Limb (tissue), 2 donors: Measurements from ENCODE around the gene MYG1.

Experiments
- DNase-seq, 2 donors: peaks; one replicate each; pipeline ENCODE4 v3.0.0-alpha.2; 2016; ENCODE audit errors: extremely low spot score in 2 of 2

MYG1 gene, protein sequence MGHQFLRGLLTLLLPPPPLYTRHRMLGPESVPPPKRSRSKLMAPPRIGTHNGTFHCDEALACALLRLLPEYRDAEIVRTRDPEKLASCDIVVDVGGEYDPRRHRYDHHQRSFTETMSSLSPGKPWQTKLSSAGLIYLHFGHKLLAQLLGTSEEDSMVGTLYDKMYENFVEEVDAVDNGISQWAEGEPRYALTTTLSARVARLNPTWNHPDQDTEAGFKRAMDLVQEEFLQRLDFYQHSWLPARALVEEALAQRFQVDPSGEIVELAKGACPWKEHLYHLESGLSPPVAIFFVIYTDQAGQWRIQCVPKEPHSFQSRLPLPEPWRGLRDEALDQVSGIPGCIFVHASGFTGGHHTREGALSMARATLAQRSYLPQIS

GRCh38 chr12:53299454-53300180 is at the start of gene MYG1:
TSS of gene MYG1 (plus strand) at chr12:53299695. CDS start at chr12:53299738, 43 bp downstream.
- DNase-seq = peak; percentile 90 to 94

- DNase-seq = peak; percentile 86 to 95
Observed at GRCh38 chr12:53251477-53252348, 47.8 kb upstream of the MYG1 start.

DNA sequence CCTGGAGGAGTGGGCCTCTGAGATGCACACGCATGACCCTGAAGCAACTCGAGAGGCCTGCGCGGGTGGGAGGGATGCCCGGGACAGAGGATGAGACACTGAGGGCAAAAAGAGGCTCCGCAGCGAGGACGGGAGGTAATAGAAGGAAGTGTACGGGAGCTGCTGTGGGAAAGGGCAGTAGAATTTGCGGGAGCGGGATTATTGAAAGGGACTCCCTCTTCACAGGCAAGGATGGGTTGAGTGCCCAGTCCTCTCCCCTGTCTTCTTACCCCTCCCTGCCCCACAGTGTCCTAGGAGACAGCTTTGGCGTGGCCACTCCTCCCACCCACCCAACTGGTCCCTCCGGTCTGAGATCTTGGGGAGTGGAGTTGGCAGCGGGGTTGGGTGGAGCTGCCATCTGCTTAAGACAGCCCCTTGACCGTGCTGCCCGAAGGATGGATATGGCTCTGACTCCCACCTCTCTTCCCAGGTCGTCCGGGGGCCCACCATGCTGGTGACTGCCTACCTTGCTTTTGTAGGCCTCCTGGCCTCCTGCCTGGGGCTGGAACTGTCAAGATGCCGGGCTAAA is 47.1 kb upstream of the MYG1 start:
- no peak for DNase-seq

DNA sequence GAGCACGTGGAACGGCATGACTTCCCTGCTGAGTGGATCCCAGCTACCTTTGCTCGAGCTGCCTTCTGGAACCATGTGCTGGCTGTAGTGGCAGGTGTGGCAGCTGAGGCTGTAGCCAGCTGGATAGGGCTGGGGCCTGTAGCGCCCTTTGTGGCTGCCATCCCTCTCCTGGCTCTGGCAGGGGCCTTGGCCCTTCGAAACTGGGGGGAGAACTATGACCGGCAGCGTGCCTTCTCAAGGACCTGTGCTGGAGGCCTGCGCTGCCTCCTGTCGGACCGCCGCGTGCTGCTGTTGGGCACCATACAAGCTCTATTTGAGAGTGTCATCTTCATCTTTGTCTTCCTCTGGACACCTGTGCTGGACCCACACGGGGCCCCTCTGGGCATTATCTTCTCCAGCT is 46.2 kb upstream of the MYG1 start:
- no peak for DNase-seq

DNA sequence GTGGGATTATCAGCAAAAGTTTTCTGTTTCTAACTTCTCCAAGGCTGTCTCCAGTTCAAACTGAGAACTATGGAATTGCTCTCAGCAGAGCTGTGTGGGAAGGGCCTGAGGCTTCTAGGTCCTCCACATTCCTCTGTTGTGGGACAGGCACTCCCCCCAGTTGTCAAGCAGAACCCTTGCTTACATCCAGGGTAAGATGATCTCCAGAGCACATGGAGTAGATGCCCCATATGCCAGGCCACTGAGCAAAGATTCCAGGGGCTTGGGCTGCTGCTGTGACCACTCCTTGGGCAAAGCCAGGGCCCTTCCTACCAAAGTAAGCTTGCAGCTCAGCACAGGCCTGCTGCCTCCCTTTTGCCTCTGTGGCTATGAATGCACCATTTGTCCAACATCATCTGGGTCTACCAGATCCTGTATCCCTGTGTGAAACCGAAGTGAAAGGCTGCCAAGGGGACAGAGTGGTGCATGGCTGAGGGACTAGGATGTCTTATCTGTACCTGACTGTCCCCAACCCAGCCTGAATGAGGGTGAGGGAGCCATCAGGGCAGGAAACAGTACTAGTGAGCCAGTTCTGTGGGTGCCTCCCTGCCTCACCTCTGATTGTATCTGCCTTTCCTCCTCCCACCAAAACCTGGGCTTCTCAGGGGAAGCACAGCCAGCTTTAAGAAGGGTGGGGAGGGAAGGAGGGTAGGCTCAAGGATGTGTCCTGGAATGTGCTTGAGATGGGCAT is 44.5 kb upstream of the MYG1 start:
- DNase-seq = no peak

DNA sequence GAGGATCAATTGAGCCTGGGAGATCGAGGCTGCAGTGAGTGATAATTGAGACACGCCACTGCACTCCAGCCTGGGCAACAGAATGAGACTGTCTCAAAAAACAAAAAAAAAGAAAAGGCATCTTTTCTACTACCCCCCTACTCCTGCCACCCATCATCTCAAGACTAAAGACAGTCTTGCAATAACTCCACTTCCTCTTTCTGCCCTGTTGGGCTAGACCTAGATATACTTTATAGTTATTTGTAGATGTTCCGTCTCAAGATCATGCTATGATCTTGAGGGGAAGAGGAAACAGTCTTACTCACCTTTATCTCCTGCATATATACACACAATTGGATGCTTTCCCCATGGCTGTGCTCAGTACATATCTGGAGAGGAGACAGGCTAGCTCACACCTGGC is 43.5 kb upstream of the MYG1 start:
- DNase-seq = no peak

DNA sequence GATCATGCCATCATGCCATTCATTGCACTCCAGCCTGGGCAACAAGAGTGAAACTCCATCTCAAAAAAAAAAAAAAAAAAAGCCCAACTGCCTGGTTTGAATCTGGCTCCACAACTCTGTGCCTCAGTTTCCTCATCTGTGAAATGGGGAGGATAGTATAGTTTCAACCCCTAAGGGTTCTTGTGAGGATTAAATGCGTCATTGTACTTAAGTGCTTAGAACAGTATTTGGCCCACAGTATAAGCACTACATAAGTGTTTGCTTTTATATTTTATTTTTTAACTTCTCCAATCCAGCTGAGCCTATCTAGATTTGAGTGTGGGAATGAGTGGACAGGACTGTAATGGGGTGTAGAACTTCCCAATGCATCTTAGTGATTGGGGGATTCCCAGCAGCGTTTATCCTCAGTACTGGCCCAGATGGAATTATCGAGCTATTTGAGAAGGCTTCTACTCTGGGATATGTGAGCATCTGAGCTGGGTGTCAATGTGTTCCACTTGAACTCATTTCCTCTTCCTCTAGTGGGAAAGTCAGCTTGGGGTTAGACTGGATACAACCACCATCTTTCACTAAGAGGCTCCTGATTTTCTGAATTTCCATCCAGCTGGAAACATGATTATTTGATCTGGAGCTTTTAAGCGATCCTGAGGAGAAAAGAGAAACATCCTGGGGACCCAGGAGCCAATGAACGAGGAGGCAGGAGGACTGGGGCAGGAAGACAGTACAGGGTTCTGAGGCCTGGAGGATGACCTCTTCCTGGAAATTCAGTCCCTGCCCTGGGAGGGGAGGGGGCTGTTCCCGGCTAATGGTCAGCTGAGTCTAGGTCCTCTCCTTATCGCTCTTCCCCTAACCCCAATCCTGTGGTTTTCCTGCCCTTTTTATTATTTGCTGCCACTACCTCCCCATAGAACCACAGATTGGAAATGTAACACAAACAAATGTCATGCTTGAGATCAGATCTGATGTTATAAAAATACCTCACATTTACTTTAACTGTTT is 40.7 kb upstream of the MYG1 start:
- no peak for DNase-seq

- DNase-seq = no peak
Observed at GRCh38 chr12:53259891-53260290, 39.6 kb upstream of the MYG1 start.

GRCh38 chr12:53265783-53266182 is 33.7 kb upstream of the MYG1 start:
- DNase-seq = no peak

GRCh38 chr12:53267306-53267998 is 32.0 kb upstream of the MYG1 start:
- DNase-seq = no peak

DNA sequence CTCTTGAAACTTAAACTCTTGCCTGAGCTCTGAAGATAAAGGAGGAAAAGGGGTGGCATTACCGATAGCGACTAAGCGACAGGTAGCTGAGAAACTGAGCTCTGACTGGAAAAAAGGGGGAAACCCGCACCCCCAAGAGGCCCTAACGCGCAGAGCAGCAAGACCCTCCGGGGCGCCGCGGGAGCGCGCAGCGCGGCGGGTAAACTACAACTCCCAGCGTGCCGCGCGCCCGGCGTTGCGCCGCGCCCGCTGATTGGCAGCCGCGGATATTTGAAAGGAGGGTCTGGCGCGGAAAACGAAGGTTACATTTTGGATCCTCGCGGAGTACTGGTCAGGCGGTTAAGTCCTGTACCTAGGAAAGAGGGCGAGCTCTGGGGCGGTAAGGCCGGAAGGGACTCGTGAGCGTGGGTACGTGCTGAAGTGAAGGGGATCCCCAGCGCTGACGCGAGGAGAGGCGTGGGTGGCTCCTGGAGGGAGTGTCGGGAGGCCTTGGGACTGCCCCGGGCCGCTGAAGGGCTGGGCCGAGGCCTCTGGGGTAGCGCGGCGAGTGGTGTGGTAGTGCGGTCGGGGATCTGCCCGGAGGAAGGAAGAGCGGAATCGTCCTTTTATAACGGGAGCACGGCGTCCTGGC is 31.4 kb upstream of the MYG1 start, which contains the start of gene ESPL1:
Gene ESPL1 (plus strand): TSS at position 301 of the 631 bp plus-strand sequence. CDS start 468 bp downstream, outside the sequence.
- DNase-seq = peak; percentile 82 to 87

DNA sequence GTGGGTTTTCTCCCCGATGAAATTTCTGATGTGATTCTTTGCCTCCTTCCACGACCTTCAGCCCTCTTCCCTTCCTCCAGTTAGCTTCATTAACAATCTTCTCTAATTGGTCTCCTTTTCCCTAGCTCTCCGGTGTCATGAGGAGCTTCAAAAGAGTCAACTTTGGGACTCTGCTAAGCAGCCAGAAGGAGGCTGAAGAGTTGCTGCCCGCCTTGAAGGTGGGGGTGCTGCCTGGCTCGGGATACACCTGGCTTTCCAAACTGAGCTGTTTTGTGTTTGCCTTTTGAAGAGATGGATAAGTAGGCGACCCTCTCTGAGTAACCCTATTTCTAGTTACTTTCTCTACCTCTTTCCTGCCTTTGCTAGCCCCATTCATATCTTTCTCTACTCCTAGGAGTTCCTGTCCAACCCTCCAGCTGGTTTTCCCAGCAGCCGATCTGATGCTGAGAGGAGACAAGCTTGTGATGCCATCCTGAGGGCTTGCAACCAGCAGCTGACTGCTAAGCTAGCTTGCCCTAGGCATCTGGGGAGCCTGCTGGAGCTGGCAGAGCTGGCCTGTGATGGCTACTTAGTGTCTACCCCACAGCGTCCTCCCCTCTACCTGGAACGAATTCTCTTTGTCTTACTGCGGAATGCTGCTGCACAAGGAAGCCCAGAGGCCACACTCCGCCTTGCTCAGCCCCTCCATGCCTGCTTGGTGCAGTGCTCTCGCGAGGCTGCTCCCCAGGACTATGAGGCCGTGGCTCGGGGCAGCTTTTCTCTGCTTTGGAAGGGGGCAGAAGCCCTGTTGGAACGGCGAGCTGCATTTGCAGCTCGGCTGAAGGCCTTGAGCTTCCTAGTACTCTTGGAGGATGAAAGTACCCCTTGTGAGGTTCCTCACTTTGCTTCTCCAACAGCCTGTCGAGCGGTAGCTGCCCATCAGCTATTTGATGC is 30.6 kb upstream of the MYG1 start:
- no peak for DNase-seq

DNA sequence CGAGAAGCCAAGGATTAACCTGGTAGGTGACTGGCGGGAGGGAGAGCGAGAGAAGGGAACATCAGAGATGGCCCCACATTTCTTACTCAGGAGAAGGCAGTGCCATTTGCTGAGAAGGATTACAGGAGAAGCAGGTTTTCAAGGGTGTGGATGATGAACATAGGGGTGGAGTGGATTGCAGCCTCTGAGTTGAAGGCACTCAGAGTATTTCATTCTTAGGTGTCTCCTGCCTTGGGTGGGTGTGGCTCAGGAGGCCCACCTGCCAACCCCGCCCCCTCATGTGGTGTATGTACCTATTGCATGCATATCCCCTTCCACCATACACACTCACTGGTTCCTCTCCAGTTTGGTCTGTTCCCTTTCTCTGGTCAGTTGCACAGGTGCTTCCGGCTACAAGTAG is 25.1 kb upstream of the MYG1 start:
- DNase-seq = no peak

- DNase-seq = no peak
Observed at GRCh38 chr12:53276511-53276910, 23.0 kb upstream of the MYG1 start.

DNA sequence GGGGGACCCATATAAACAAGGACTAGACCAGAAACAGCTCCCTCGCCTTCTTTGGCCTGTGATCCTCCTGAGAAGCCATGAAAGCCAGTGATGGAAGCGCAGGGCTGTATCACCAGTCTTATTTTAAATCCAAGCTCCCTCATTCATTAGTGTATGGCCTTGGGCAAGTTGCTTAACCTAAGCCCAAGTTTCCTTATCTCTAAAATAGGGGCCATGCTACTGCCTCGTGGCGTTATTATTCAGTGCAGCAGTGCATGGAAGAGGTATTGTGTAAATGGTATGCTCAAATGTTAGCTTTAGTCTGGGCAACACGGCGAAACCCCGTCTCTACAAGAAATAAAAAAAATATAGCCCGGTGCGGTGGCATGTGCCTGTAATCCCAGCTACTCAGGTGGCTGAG is 21.5 kb upstream of the MYG1 start:
- DNase-seq = no peak

DNA sequence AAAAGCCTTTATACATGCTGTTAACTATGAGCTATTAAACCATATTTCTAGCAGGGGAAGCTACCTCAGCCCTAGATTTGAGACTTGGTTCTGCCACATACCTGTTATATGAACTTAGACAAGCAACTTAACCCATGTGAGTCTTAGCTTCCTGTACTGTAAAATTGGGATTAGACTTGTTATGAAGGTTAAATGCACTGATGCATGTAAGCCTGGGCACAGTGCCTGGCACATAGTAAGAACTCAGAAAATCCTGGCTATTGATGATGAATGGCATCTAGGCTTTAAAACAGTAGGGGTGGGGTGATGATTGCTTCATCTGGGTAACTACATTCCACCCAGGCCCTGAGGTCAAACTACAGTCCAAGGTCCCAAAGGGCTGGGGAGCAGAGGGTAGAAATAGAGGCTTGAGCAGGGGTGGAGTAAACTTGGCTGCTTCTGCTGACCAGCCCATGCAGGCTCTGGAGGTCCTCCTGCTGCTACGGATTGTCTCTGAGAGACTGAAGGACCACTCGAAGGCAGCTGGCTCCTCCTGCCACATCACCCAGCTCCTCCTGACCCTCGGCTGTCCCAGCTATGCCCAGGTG is 20.1 kb upstream of the MYG1 start:
- DNase-seq = no peak
